ENCODE measurements around the gene CALN1. TPM values are rescaled to one million over a fixed set of nuclear protein-coding genes. Genes with fewer than 3 reads are reported as not detected.

Gene CALN1
- total RNA-seq, 4 donors from 2014 or later: under 0.01 to 0.33 (median 0.10) TPM; not detected in 1

DNA sequence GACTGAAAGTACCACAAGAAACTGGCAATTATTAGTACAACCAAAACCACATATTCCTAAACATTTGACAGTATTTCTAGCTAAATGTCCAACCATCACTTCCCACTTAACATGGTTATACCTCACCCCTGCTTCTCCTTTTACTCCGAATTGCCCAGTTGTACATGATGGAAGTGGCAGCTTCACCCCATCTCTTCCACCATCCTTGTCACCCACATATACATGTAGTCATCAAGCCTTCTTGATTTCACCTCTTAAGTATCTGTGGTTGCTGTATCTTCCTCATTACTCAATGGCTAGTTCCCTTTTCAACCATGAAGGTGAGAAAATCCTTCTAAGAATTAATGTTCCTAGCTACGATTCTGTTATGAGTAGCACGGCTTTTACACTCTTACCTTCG is 388.2 kb downstream of the CALN1 start:
- Histone ChIP-seq H3K27ac (no peak overlapping the region), H3K27me3 (no peaks in the 10 kb centered on the region), H3K9me3 (no peaks in the 10 kb centered on the region), H3K4me3 (replicated peaks in 1 of 3) (no peak overlapping the region), H3K4me1 (no peaks in the 10 kb centered on the region), H3K36me3 (no peaks in the 10 kb centered on the region)
- no peak for DNase-seq
- intact Hi-C loops (cut with DNase I): no loop called here
- WGBS, 2 donors: 92 to 94% methylated on average over 4 of the region's 4 CpGs
- no peak for TF ChIP-seq CTCF (IDR thresholded peaks at IDR 0.05)
- no peak for TF ChIP-seq POLR2A (IDR thresholded peaks at IDR 0.05)

DNA sequence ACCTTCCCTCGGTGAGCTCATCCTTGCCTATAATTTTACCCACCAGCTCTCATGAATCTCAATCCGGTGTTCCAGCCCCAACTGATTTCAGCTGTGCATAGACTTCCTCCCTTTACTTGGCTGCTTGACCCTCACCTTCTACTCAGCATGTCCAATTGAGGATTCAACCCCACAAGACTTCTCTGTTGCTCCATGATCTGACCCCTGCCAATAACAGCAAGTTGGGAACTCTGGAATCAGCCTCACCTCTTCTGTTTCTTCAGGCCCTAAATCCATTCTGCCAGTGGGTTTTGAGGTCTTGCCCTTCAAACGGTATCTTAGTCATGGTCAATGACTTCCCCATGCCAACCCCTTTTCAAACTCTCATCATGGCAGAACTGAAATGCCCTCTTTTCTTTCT is 390.4 kb downstream of the CALN1 start:
- Histone ChIP-seq H3K9me3 (no peaks in the 10 kb centered on the region), H3K27ac (no peak overlapping the region), H3K4me3 (replicated peaks in 1 of 3) (no peak overlapping the region), H3K36me3 (no peaks in the 10 kb centered on the region), H3K4me1 (no peaks in the 10 kb centered on the region), H3K27me3 (no peaks in the 10 kb centered on the region)
- WGBS, 2 donors: 81% methylated on average over 3 of the region's 3 CpGs
- intact Hi-C loops (cut with DNase I): no loop called here
- DNase-seq: no peak
- TF ChIP-seq POLR2A (IDR thresholded peaks at IDR 0.05) (no peak), CTCF (IDR thresholded peaks at IDR 0.05) (no peak)

GRCh38 chr7:72020311-72020710 is 391.8 kb downstream of the CALN1 start:
- WGBS, 2 donors: 56 to 64% methylated on average over 3 of the region's 3 CpGs

GRCh38 chr7:72019436-72019835 is 392.7 kb downstream of the CALN1 start:
- Histone ChIP-seq H3K36me3 (no peaks in the 10 kb centered on the region), H3K4me1 (no peaks in the 10 kb centered on the region), H3K27ac (no peak overlapping the region), H3K4me3 (replicated peaks in 1 of 3) (no peak overlapping the region), H3K27me3 (no peaks in the 10 kb centered on the region), H3K9me3 (no peaks in the 10 kb centered on the region)
- intact Hi-C loops (cut with DNase I): no loop called here
- TF ChIP-seq CTCF (IDR thresholded peaks at IDR 0.05) (no peak), POLR2A (IDR thresholded peaks at IDR 0.05) (no peak)
- WGBS, 2 donors: 100% methylated on average over 2 of the region's 2 CpGs; no CpG with 5 or more reads in 1 of the 2 donors
- DNase-seq: no peak

More at GRCh38 chr7:72020311-72020710, 391.8 kb downstream of the CALN1 start:
- DNase-seq: no peak
- Histone ChIP-seq H3K27me3 (no peaks in the 10 kb centered on the region), H3K4me3 (replicated peaks in 1 of 3) (no peak overlapping the region), H3K27ac (no peak overlapping the region), H3K9me3 (no peaks in the 10 kb centered on the region), H3K4me1 (no peaks in the 10 kb centered on the region), H3K36me3 (no peaks in the 10 kb centered on the region)
- TF ChIP-seq CTCF (IDR thresholded peaks at IDR 0.05) (no peak), POLR2A (IDR thresholded peaks at IDR 0.05) (no peak)
- intact Hi-C loops (cut with DNase I): no loop called here

GRCh38 chr7:72017756-72018155 is 394.4 kb downstream of the CALN1 start:
- no peaks in the 10 kb centered on the region for H3K27me3 ChIP-seq
- TF ChIP-seq POLR2A (IDR thresholded peaks at IDR 0.05) (no peak), CTCF (IDR thresholded peaks at IDR 0.05) (no peak)
- 76 to 82% methylated on average over 6 of the region's 6 CpGs for WGBS, 2 donors
- intact Hi-C loops (cut with DNase I): no loop called here
- H3K27ac ChIP-seq: no peak overlapping the region
- H3K4me1 ChIP-seq: no peaks in the 10 kb centered on the region
- DNase-seq: no peak
- no peaks in the 10 kb centered on the region for H3K9me3 ChIP-seq
- no peaks in the 10 kb centered on the region for H3K36me3 ChIP-seq
- no peak overlapping the region for H3K4me3 ChIP-seq (replicated peaks in 1 of 3)
